ENCODE results near the gene SNED1. TPM values are rescaled to one million over a fixed set of nuclear protein-coding genes. Genes with fewer than 3 reads are reported as not detected.

The SNED1 gene
- total and polyA plus RNA-seq, 7 donors = 0.69 to 37.1 (median 8.3) TPM

DNA sequence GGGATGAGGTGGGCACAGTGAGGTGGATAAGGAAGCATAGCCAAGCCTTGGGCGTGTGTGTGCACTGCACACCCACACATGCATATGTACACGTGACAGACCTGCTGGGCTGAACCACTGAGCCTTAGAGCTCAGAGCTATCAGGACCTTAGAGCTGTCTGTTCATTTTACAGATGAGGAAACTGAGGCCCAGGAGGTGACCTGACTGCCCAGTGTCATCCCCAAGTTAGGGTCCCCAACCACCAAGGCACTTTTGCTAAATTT, 8.2 kb upstream of the SNED1 start:
- Histone ChIP-seq H3K27me3 (peaks cover 0 to 14% (median 8%) of the 10 kb centered on the region in 3 donors), H3K36me3 (no peaks in the 10 kb centered on the region), H3K4me3 (no peak overlapping the region), H3K9me3 (peaks cover 0 to 4% (median 2%) of the 10 kb centered on the region in 4 donors), H3K4me1 (peaks cover 0 to 17% (median 11%) of the 10 kb centered on the region in 4 donors), H3K27ac (no peak overlapping the region)
- no peak for DNase-seq
- intact Hi-C loops (cut with DNase I) = no loop called here
- no peak for TF ChIP-seq POLR2A (IDR thresholded peaks at IDR 0.05)
- TF ChIP-seq POLR2AphosphoS5 (IDR thresholded peaks at IDR 0.05) = no peak
- no peak for TF ChIP-seq EP300 (IDR thresholded peaks at IDR 0.05)
- WGBS, 2 donors = 39 to 76% methylated on average over 2 of the region's 2 CpGs

DNA sequence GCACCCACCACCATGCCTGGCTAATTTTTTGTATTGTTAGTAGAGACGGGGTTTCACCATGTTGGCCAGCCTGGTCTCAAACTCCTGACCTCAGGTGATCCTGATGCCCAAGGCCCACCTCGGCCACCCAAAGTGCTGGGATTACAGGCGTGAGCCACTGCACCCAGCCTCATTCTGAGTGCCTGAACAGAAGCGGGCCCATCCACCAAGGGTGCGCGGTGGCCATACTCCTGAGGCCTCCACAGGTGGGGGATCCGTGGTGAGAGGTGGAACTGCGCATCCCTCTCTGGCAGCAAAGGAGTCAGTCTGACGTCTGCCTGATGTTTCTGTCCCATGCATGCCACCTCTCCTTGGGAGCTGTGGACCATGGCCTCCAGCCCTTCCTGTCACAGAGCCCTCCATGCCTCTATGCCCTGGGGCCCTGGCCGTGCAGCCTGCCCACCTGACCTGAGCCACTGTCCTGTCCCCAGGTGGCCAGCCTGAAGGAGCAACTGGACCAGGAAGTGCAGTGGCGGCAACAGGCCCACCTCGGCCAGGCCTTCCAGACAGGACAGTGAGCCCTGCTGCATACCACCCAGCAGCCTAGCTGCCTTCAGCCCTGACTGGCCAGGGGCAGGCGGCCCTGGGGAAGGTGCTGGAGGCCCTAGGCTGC, 7.6 kb upstream of the SNED1 start:
- Histone ChIP-seq H3K27me3 (peaks cover 0 to 13% (median 6%) of the 10 kb centered on the region in 3 donors), H3K4me3 (no peak overlapping the region), H3K9me3 (peaks cover 0 to 4% (median 2%) of the 10 kb centered on the region in 4 donors), H3K4me1 (peaks cover 0 to 17% (median 11%) of the 10 kb centered on the region in 4 donors), H3K27ac (peak overlapping the region; percentile 57 to 68 (median 66)), H3K36me3 (no peaks in the 10 kb centered on the region)
- DNase-seq = peak; percentile 63
- TF ChIP-seq POLR2AphosphoS5 (IDR thresholded peaks at IDR 0.05) (no peak), EP300 (IDR thresholded peaks at IDR 0.05) (no peak), POLR2A (IDR thresholded peaks at IDR 0.05) (no peak)
- TF ChIP-seq, protein P1, sequence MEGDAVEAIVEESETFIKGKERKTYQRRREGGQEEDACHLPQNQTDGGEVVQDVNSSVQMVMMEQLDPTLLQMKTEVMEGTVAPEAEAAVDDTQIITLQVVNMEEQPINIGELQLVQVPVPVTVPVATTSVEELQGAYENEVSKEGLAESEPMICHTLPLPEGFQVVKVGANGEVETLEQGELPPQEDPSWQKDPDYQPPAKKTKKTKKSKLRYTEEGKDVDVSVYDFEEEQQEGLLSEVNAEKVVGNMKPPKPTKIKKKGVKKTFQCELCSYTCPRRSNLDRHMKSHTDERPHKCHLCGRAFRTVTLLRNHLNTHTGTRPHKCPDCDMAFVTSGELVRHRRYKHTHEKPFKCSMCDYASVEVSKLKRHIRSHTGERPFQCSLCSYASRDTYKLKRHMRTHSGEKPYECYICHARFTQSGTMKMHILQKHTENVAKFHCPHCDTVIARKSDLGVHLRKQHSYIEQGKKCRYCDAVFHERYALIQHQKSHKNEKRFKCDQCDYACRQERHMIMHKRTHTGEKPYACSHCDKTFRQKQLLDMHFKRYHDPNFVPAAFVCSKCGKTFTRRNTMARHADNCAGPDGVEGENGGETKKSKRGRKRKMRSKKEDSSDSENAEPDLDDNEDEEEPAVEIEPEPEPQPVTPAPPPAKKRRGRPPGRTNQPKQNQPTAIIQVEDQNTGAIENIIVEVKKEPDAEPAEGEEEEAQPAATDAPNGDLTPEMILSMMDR (IDR thresholded peaks at IDR 0.05) = no peak
- intact Hi-C loops (cut with DNase I) = no loop called here
- WGBS, 2 donors = 93 to 94% methylated on average over 13 of the region's 13 CpGs

DNA sequence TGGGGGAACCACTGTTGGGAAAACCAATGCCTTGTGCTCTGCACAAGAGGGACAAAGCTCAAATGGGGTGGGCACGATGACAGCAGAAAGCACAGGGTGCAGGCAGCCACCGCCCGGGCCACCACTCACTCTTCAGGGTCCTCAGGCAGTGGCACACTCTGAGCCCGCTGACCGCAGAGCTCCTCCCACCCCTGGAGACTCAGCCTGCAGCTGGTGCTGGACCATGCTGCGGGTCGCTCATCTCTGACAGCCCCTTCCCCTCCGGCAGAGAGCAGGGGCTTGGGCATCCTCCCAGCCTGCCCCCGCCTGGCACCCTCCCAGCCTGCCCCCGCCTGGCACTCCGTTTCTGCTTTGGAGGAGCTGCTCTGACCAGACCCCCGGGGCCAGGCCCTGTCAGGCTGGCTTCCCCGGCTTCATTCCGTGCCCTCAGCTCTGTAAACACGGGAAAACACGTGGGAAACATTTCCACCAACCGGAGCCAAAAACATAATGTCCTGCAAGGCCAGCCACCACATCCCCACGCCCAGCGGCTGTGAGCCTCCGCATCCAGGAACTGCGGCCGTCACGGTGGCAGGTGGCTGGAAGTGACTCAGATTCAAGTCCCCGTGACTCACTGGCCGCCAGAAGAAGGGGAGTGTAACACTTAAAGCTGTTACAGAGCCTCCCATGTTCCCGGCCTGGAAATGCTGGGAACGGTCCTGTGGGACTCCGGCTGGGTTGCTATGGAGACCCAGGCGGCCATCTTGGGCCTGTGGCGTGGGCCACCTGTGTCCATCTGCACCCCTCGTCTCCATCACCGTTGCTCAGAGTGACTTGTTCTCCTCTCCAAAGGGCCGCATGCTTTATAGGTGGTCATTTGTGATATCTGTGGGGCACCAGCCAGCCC, 6.8 kb upstream of the SNED1 start:
- peaks cover 0 to 4% (median 2%) of the 10 kb centered on the region in 4 donors for H3K9me3 ChIP-seq
- H3K27me3 ChIP-seq = peaks cover 0 to 5% (median 0%) of the 10 kb centered on the region in 3 donors
- peak overlapping the region; percentile 57 to 68 (median 66) for H3K27ac ChIP-seq
- H3K36me3 ChIP-seq = no peaks in the 10 kb centered on the region
- no peak for TF ChIP-seq POLR2A (IDR thresholded peaks at IDR 0.05)
- TF ChIP-seq, protein P1 (IDR thresholded peaks at IDR 0.05) = no peak
- TF ChIP-seq EP300 (IDR thresholded peaks at IDR 0.05) = peak in 2 of 4 donors; percentile 46 to 77
- TF ChIP-seq POLR2AphosphoS5 (IDR thresholded peaks at IDR 0.05) = peak; percentile 38 to 90 (median 62)
- H3K4me1 ChIP-seq = peaks cover 0 to 17% (median 11%) of the 10 kb centered on the region in 4 donors
- intact Hi-C loops (cut with DNase I) = no loop called here
- DNase-seq = peak; percentile 96
- H3K4me3 ChIP-seq = no peak overlapping the region
- 39 to 71% methylated on average over 33 of the region's 33 CpGs for WGBS, 2 donors

DNA sequence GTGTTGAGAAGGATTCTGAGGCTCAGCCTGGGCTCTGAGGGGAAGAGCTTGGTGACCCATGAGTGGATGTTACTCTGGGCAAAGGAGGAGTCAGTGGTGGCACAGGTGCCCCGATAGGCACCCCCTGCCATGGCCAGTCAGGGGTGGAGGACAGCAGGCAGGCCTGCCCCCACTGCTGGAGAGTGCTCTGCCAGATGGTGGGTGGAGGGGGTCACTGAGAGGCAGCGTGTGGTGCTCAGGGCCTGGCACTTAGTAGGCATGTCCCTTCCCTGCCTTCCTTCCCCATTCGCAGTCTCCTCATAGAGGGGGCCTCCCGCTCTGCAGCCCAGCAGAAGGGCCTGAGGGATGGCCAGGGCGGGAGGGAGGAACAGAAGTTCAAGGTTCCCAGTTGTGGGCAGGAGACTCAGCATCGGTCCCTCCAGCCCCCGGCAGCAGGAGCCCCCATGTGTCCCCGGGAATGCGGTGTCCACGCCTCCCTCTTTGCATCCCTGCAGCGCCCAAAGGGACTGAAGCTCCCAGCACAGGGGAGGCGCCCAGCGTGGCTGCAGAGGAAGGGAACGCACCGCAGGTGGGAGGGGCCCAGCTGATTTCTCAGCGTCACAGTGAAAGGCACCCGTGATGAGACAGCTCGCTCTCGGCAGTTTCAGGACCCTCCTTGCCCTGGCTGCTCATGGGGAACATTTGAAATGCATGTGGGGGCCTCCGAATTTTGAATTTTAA, 5.7 kb upstream of the SNED1 start:
- peak; percentile 48 for DNase-seq
- TF ChIP-seq EP300 (IDR thresholded peaks at IDR 0.05) (no peak), POLR2A (IDR thresholded peaks at IDR 0.05) (no peak), POLR2AphosphoS5 (IDR thresholded peaks at IDR 0.05) (no peak)
- TF ChIP-seq, protein P1 (IDR thresholded peaks at IDR 0.05) = no peak
- Histone ChIP-seq H3K27me3 (no peaks in the 10 kb centered on the region), H3K4me3 (no peak overlapping the region), H3K27ac (peak overlapping the region; percentile 36 to 57 (median 42)), H3K9me3 (peaks cover 0 to 4% (median 2%) of the 10 kb centered on the region in 4 donors), H3K36me3 (no peaks in the 10 kb centered on the region), H3K4me1 (peaks cover 0 to 16% (median 9%) of the 10 kb centered on the region in 4 donors)
- intact Hi-C loops (cut with DNase I) = no loop called here
- 63 to 70% methylated on average over 20 of the region's 20 CpGs for WGBS, 2 donors

Data from sigmoid colon (tissue), 7 donors.